VCaP (cell line): ENCODE results near the gene CTSC.

Experiments
- H3K27ac ChIP-seq: fragments of 450-650 bp; 2 replicates; pipeline ENCODE4 v1.5.1; 2017
- CTCF ChIP-seq: fragments of 450-650 bp; conservative IDR thresholded peaks from 2 replicates; pipeline ENCODE4 v1.5.1; 2017; ENCODE audit warnings: mild to moderate bottlenecking, moderate library complexity

The CTSC gene

GRCh38 chr11:88340366-88340935 is 2.9 kb upstream of the CTSC start:
- TF ChIP-seq CTCF: no peak
- no peak overlapping the region for H3K27ac ChIP-seq

- H3K27ac ChIP-seq: no peak overlapping the region
- TF ChIP-seq CTCF: no peak
Measured at GRCh38 chr11:88337987-88338668, 592 bp upstream of the CTSC start.

- no peak for TF ChIP-seq CTCF
- H3K27ac ChIP-seq: no peak overlapping the region
Measured at GRCh38 chr11:88335284-88335683, 2.3 kb downstream of the CTSC start.

- H3K27ac ChIP-seq: no peak overlapping the region
- no peak for TF ChIP-seq CTCF
Measured at GRCh38 chr11:88333862-88334261, 3.7 kb downstream of the CTSC start.

GRCh38 chr11:88332851-88333250 is 4.7 kb downstream of the CTSC start:
- no peak for TF ChIP-seq CTCF

GRCh38 chr11:88330826-88331428 is 6.6 kb downstream of the CTSC start:
- no peak for TF ChIP-seq CTCF

More at GRCh38 chr11:88332851-88333250, 4.7 kb downstream of the CTSC start:
- no peak overlapping the region for H3K27ac ChIP-seq

GRCh38 chr11:88329563-88330250 is 7.8 kb downstream of the CTSC start:
- no peak for TF ChIP-seq CTCF
- no peak overlapping the region for H3K27ac ChIP-seq

More at GRCh38 chr11:88330826-88331428, 6.6 kb downstream of the CTSC start:
- H3K27ac ChIP-seq: no peak overlapping the region
